ENCODE data around the gene PLP1.
"Not testable (repeated sequence)": the region's sequence is repeated elsewhere in the genome, so short reads cannot be mapped to it uniquely, and the experiment has no call there.

Gene PLP1

GRCh38 chrX:103805860-103806259, 29.2 kb downstream of the PLP1 start:
- DNase-seq (ENCODE audit: low read depth), result no peak
- no peak for TF ChIP-seq CTCF (IDR thresholded peaks at IDR 0.05; ENCODE audit: insufficient read depth, low read depth, low read length, missing control alignments)
- H3K4me3 ChIP-seq (ENCODE audit: low read depth, low read length), result no peak overlapping the region

GRCh38 chrX:103806862-103807474, 30.3 kb downstream of the PLP1 start:
- DNase-seq (ENCODE audit: low read depth), result no peak
- H3K4me3 ChIP-seq (ENCODE audit: low read depth, low read length), result no peak overlapping the region
- no peak for TF ChIP-seq CTCF (IDR thresholded peaks at IDR 0.05; ENCODE audit: insufficient read depth, low read depth, low read length, missing control alignments)

- H3K4me3 ChIP-seq (ENCODE audit: low read depth, low read length), result no peak overlapping the region
- DNase-seq (ENCODE audit: low read depth), result no peak
- no peak for TF ChIP-seq CTCF (IDR thresholded peaks at IDR 0.05; ENCODE audit: insufficient read depth, low read depth, low read length, missing control alignments)
Measured at GRCh38 chrX:103811858-103812257, 35.2 kb downstream of the PLP1 start.

- H3K4me3 ChIP-seq (ENCODE audit: low read depth, low read length), result not testable (repeated sequence)
Measured at GRCh38 chrX:103817101-103817500, 40.5 kb downstream of the PLP1 start.

GRCh38 chrX:103817502-103817901, 40.9 kb downstream of the PLP1 start:
- peak; percentile 51 for DNase-seq (ENCODE audit: low read depth)
- H3K4me3 ChIP-seq (ENCODE audit: low read depth, low read length), result no peak overlapping the region
- peak; percentile 26 for TF ChIP-seq CTCF (IDR thresholded peaks at IDR 0.05; ENCODE audit: insufficient read depth, low read depth, low read length, missing control alignments)

More at GRCh38 chrX:103817101-103817500, 40.5 kb downstream of the PLP1 start:
- not testable (repeated sequence) for DNase-seq (ENCODE audit: low read depth)

DNA sequence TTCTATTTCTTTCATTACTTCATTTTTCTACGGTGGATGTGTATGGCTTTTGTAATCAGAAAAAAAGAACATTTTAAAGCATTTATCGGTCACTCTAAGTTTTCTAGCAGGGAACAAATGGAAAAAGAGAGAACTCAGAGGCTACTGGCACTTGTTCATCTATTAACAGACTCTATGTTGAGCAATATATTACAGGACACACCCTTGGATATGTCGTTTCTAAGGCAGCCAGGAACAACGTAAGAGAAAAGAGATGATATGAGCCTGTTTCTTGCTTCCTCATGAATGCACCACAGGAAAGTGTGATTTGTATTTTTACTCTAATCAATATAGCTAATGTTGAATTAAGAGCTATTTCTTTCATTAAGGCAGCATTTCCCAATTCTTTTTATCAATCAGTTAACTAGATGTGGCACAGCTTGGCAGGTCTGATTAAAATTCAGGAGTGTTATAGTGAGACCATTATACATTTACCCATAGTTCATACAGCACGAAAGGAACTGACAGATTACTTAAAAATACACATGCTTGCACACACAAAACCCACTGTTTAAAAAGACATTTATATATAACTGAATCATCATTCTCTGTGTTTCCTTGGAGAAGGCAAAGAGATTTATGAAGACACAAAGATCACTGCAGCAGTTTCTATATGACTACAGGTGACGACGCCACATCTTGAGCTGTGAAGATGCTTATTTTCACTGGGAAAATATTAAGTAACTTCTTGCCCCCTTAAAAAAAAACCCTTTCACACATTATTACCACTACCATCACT, 42.4 kb downstream of the PLP1 start:
- no peak for TF ChIP-seq CTCF (IDR thresholded peaks at IDR 0.05; ENCODE audit: insufficient read depth, low read depth, low read length, missing control alignments)
- H3K4me3 ChIP-seq (ENCODE audit: low read depth, low read length), result no peak overlapping the region
- DNase-seq (ENCODE audit: low read depth), result no peak

DNA sequence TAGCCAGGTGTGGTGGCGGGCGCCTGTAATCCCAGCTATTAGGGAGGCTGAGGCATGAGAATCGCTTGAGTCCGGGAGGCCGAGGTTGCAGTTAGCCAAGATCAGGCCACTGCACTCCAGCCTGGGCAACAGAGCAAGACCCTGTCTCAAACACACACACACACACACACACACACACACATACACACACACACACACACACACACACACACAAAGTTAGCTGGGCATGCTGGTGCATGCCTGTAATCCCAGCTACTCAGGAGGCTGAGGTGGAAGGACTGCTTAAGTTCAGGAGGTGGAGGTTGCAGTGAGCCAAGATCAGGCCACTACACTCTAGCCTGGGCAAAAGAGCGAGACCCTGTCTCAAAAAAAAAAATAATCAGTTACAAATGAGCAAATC, 44.2 kb downstream of the PLP1 start:
- not testable (repeated sequence) for H3K4me3 ChIP-seq (ENCODE audit: low read depth, low read length); DNase-seq (ENCODE audit: low read depth)

DNA sequence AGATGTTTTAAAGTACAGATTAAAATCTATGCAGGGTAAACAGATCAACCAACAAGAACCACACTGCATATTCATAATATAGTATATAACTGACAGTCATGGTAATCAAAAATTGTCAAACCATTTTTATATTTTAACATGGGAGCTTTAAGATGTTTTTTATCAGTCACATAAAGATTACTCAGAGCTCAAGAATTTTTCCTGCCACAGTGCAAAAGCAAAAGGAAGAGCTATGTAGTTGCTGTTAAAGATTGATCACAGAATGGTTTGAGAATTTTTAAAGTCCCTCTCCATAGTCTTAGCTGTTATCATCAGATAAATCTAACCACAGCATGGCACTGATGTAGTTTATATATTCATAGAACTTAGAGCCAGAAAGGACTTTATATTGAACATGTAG, 47.0 kb downstream of the PLP1 start:
- no peak overlapping the region for H3K4me3 ChIP-seq (ENCODE audit: low read depth, low read length)
- DNase-seq (ENCODE audit: low read depth), result no peak

More for the DNA sequence above, 47.0 kb downstream of the PLP1 start:
- TF ChIP-seq CTCF (IDR thresholded peaks at IDR 0.05; ENCODE audit: insufficient read depth, low read depth, low read length, missing control alignments), result no peak
